ENCODE measurements around the gene STYXL2.

STYXL2 gene

DNA sequence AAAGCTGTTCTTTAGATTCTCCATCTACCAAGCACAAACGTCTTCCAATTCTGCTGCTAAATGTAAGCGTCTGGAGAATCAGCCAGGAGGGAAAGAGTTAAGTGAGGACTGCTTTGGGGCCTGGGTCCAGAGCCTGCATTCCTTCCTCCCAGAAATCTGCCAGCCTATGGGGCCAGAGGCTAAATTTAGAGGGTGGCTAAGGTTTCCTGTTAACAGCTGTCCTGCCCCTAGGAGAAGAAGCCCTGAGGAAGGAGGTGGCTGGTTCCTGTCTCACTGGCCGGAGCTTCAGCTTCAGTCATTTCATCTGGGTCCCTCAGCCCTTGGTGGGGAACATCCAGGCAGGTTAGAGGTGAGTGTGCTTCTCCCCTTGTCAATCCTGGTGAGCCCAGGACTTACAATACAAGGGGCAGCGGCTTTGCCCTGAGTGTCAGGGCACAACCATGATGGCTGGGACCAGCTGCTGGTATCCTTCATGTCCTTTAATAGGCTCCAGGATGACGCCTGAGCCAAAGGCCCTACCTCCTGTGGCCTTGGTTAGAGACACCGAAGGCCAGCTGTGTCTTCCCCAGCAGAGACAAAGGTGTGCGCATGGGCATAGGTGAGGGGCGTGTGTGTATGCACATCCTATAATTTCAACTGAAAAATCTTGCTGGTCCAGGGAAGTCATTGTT, at the start of gene STYXL2:
TSS of gene STYXL2 (plus strand) at position 230 of the 671 bp plus-strand sequence. CDS start 775 bp downstream, outside the sequence.
- H3K36me3 Mint-ChIP-seq: no peaks in the 10 kb centered on the region
- H3K4me3 Mint-ChIP-seq: no peak within 1 kb of the TSS
- H3K27me3 Mint-ChIP-seq: no peaks in the 10 kb centered on the region
- no peaks in the 10 kb centered on the region for H3K9me3 Mint-ChIP-seq
- H3K4me1 Mint-ChIP-seq: peaks cover 51% of the 10 kb centered on the region
- peak within 1 kb of the TSS; percentile 69 for H3K27ac Mint-ChIP-seq

DNA sequence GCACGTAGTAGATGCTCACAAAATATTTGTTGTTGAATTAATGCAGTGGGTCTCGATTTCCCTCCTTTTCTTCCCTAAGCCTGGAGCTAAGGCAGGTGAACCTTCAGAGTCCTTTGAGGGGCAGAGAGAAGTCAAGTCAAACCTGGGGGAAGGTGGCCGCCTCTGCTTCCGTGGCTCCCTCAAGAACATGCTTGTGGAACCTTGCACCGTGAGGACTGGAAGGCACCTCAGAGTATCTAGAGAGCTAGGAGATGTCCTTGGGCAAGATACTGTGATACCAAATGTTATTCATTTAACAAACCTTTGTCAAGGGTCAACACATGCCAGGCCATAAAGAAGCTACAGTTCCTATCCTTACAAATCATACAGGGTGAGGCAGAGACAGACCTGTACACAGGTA, 42.0 kb upstream of the STYXL2 start:
- Mint-ChIP-seq H3K4me1 (no peaks in the 10 kb centered on the region), H3K36me3 (peaks cover 11% of the 10 kb centered on the region), H3K9me3 (no peaks in the 10 kb centered on the region), H3K4me3 (no peak overlapping the region), H3K27me3 (no peaks in the 10 kb centered on the region), H3K27ac (no peak overlapping the region)

DNA sequence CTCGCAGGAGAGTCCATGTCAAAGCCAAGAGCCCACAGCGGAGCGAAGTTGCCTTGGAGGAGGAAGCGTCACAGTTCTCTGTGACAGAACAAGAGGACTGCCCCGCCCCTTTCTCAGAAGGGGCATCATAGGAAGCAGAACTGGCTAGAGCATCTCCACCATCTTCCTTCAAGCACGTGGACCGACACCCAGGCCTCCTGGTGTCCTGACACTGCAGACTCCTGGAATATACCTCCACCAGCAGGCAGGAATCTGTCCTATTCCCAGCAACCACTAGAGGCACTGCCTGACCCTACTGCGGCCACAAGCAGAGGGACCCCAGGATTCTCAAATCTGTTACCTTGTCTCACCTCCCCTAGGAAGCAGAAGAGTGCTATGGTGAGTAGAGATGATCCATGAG, 41.5 kb upstream of the STYXL2 start:
- H3K27ac Mint-ChIP-seq: no peak overlapping the region
- no peaks in the 10 kb centered on the region for H3K9me3 Mint-ChIP-seq
- no peaks in the 10 kb centered on the region for H3K27me3 Mint-ChIP-seq
- no peak overlapping the region for H3K4me3 Mint-ChIP-seq
- H3K4me1 Mint-ChIP-seq: no peaks in the 10 kb centered on the region
- H3K36me3 Mint-ChIP-seq: peaks cover 11% of the 10 kb centered on the region

DNA sequence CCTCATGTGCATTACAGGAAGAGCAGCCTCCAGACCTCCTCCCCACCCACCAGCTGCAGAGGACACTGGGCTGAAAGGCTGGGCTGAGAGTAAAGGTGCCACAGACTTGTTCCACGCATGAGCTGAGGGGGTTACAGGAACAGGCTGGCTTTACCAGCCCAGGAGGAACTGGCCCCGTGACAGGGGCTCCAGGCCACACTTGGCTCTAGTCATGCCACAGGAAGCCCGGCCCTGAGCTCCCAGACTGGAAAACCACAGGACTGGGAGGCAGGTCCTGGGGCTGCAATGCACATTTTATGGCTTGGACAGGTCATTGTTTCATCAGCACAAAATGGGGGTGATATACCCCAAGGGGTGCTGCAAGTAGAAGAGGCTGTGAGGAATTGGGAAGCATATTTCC, 39.3 kb upstream of the STYXL2 start:
- Mint-ChIP-seq H3K27ac (no peak overlapping the region), H3K27me3 (no peaks in the 10 kb centered on the region), H3K4me1 (peaks cover 8% of the 10 kb centered on the region), H3K9me3 (no peaks in the 10 kb centered on the region), H3K4me3 (no peak overlapping the region), H3K36me3 (peaks cover 11% of the 10 kb centered on the region)

DNA sequence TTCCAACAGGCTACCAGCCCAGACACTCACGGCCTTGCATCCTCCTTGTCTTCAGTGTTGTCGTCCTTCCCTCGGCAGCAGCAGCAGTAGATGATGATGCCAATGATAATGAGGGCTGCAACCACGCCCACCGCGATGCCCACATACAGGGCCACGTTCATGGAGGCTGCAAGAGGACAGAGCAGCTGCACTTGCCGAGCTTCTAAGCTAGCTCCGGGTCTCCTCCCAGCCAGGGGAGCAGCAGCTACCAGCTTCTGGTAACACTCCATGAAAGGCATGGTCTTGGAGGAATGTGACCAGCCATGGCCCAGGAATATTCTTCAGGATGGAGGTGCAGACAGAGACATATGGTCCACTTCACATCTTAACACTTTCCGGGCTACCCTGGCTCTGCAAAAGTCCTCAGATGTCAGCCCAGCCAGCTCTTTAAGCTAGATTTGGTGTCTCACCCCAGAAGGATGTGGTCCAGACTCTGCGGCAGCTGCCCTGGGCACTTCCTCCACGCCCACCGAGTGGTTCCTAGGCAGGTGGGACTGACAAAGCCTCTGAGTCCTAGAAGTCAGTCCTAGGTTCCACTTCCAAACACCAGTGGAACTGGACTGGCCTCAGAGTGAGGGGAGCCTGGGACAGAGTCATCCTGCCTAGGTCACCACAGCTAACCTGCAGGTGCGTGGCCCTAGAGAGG, 38.8 kb upstream of the STYXL2 start:
- Mint-ChIP-seq H3K9me3 (no peaks in the 10 kb centered on the region), H3K4me1 (peaks cover 9% of the 10 kb centered on the region), H3K36me3 (peaks cover 6% of the 10 kb centered on the region)

DNA sequence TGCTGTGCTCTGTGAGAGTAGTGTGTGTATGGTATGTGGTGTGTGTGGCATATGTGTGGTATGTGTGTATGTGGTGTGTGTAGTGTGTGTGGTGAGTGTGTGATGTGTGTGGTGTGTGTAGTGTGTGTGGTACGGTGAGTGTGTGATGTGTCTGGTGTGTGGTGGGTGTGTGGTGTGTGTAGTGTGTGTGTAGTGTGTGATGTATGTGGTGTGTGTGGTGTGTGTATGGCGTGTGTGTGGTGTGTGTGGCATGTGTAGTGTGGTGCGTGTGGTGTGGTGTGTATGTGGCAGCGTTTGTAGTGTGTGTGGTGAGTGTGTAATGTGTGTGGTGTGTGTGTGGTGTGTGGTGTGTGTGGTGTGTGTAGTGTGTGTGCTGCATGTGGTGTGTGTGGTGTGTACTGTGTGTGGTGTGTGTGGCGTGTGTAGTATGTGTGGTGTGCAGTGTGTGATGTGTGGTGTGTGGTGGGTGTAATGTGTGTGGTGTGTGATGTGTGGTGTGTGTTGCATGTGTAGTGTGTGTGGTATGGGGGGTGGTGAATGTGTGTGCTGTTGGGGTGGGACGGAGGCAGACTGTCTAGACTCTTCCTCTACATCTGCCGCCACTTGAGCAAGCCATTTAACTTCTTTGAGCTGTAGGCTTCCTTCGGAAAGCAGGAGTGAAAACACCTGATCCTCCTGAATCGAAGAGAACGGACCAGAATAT, 37.2 kb upstream of the STYXL2 start:
- H3K27ac Mint-ChIP-seq: no peak overlapping the region
- peaks cover 9% of the 10 kb centered on the region for H3K4me1 Mint-ChIP-seq
- no peak overlapping the region for H3K4me3 Mint-ChIP-seq
- H3K36me3 Mint-ChIP-seq: peaks cover 6% of the 10 kb centered on the region
- H3K27me3 Mint-ChIP-seq: no peaks in the 10 kb centered on the region
- H3K9me3 Mint-ChIP-seq: no peaks in the 10 kb centered on the region

More for the DNA sequence above, 38.8 kb upstream of the STYXL2 start:
- Mint-ChIP-seq H3K27me3 (no peaks in the 10 kb centered on the region), H3K27ac (no peak overlapping the region), H3K4me3 (no peak overlapping the region)

DNA sequence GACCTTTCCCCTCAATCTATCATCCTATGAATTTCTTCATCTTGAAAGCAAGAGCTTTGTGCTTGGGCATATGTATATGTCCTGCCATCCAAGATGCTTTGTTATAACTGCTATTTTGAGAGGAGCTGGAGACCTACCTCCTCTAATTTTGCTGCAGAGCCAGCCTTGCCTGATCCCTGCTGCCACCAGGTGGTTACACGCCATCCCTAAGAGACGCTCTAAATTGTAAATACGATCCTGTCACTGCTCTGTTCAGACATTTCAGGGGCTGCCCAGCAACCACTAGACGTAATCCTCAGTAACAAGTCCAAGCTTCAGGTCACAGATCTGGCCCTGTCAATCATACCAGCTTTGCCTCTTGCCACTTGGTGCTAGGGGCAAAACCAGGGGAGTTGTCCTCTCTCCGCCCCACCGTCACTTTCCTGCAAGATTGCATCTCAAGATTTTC, 36.6 kb upstream of the STYXL2 start:
- peaks cover 6% of the 10 kb centered on the region for H3K36me3 Mint-ChIP-seq
- peaks cover 9% of the 10 kb centered on the region for H3K4me1 Mint-ChIP-seq
- no peaks in the 10 kb centered on the region for H3K27me3 Mint-ChIP-seq
- H3K9me3 Mint-ChIP-seq: no peaks in the 10 kb centered on the region
- no peak overlapping the region for H3K4me3 Mint-ChIP-seq
- no peak overlapping the region for H3K27ac Mint-ChIP-seq

DNA sequence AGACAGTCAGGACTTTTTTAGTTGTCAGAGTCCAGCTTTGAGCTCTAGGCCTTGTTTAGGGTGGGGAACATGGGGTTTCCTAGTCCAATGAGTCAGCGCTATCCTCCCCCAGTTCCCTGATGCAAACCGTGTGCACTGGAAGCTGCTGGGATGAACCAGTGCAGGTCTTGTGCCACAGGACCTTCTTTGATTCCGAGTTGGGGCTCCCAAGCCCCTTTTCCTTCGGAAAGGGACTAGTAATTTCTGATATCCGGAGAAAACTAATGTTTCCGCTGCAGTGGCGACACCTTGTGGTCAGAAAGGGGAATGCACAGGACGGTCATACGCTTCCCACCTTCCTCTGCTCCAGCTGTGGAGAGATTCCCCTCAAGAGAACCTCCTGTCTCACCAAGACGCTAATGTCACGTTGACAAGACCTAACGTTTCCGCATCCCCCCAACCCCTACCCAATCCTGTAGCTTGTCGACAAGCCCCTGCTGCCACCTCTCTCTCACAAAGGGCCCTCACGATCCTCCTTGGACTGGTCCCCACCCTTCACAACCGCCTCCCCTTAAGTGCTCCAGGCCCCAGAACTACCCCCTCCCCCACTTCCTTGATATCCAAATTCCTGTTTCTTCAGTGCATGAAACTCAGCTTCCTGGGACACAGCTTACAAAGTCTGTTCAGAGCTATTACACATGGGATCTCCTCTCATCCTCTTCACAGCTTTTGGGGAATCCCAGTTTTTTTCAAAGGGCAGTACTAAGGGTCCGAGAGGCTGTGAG, 34.6 kb upstream of the STYXL2 start:
- H3K27ac Mint-ChIP-seq: no peak overlapping the region
- H3K36me3 Mint-ChIP-seq: peaks cover 1% of the 10 kb centered on the region
- no peak overlapping the region for H3K4me3 Mint-ChIP-seq
- no peaks in the 10 kb centered on the region for H3K27me3 Mint-ChIP-seq
- H3K4me1 Mint-ChIP-seq: peaks cover 9% of the 10 kb centered on the region
- H3K9me3 Mint-ChIP-seq: no peaks in the 10 kb centered on the region

DNA sequence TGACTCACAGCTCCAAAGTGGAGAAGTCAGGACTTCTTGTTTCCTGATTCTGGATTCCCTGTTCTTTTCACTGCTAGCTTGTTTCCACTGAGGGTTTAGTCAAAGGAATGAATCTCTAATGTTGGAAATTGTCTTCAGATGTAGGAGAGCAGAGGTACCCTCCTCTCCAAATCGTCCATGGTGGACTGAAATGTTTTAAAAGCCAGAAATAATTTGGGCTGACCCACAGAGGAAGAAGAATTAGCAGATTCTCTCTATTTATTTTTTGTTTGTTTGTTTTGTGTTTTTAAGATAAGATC, 34.1 kb upstream of the STYXL2 start:
- H3K9me3 Mint-ChIP-seq: no peaks in the 10 kb centered on the region
- H3K36me3 Mint-ChIP-seq: peaks cover 1% of the 10 kb centered on the region
- no peak overlapping the region for H3K4me3 Mint-ChIP-seq
- no peaks in the 10 kb centered on the region for H3K27me3 Mint-ChIP-seq
- no peak overlapping the region for H3K27ac Mint-ChIP-seq
- H3K4me1 Mint-ChIP-seq: peaks cover 9% of the 10 kb centered on the region

DNA sequence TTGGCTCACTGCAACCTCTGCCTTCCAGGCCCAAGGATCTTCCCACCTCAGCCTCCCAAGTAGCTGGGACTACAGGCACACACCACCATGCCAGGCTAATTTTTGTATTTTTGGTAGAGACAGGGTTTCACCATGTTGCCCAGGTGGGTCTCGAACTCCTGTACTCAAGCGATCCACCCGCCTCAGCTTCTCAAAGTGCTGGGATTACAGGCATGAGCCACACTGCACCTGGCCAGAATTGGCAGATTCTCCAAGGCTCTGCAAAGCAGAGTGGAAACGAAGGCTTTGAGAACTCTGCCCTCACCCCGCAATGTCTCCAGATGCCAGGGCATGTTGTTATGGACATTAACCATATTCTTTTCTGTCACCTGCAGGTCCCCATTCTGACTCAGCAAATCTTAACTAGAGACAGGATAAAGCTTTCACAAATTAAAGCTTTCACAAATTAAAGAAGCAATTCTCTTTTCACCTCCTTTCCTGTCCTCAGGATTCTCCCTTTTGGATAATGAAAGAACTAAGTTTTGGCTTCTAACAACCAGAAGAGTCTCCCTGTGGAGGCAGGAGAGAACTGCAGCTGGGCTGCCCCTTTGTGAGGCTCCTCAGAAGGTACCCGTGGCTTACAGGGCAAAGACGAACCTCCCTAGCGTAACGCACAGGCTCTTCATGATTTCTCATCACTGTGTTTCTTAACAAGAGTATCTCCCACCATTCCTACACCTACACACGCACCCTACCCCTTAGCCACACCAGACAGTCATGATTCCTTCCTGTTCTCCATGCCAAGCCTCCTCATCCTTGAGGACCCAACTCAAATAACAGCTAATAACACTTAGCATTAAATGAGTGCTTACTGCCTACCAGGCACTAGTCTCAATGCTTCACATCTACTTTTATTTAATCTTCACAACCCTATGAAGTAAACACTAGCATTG, 33.5 kb upstream of the STYXL2 start:
- Mint-ChIP-seq H3K4me3 (no peak overlapping the region), H3K27me3 (no peaks in the 10 kb centered on the region), H3K36me3 (peaks cover 1% of the 10 kb centered on the region), H3K27ac (no peak overlapping the region), H3K9me3 (no peaks in the 10 kb centered on the region), H3K4me1 (peaks cover 9% of the 10 kb centered on the region)

DNA sequence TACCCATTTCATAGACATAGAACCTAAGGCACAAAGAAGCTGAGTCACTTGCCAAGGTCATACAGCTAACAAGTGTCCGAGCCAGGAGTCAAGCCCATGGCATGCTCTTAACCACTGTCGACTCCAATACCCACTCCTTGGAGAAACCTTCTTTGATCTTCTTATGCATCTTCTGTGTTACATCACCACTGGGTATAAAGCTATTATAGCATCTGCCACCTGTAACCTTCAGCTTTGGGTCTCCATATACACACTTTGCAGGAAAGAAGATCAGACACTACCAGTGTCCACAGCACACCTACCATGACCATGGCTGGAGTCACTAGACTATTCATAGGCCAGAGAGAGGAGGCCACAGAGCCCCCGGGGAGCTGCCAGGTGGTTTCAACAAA, 32.8 kb upstream of the STYXL2 start:
- no peaks in the 10 kb centered on the region for H3K27me3 Mint-ChIP-seq
- H3K27ac Mint-ChIP-seq: no peak overlapping the region
- no peak overlapping the region for H3K4me3 Mint-ChIP-seq
- peaks cover 1% of the 10 kb centered on the region for H3K36me3 Mint-ChIP-seq
- H3K4me1 Mint-ChIP-seq: peaks cover 9% of the 10 kb centered on the region
- no peaks in the 10 kb centered on the region for H3K9me3 Mint-ChIP-seq

DNA sequence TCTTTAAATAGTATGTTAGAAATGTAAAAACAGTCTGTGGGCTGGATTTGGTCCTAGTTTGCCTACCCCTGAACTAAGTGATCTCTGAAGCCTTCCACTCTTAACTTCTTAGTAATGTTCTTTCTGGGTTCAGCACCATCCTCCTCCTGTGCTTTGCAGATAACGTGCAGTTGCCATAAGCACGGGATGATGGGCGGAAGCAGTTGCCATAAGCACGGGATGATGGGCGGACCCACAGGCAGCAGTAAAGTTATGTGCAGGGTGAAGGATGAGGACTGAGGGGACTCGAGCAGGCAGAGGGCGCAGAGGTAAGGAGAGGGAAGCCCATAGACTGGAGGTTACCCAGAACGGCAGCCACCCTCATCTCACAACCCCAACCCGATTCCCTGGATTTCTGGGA, 29.3 kb upstream of the STYXL2 start:
- Mint-ChIP-seq H3K4me1 (peaks cover under 1% of the 10 kb centered on the region), H3K4me3 (no peak overlapping the region), H3K27ac (no peak overlapping the region), H3K9me3 (no peaks in the 10 kb centered on the region), H3K27me3 (no peaks in the 10 kb centered on the region), H3K36me3 (peaks cover 1% of the 10 kb centered on the region)

DNA sequence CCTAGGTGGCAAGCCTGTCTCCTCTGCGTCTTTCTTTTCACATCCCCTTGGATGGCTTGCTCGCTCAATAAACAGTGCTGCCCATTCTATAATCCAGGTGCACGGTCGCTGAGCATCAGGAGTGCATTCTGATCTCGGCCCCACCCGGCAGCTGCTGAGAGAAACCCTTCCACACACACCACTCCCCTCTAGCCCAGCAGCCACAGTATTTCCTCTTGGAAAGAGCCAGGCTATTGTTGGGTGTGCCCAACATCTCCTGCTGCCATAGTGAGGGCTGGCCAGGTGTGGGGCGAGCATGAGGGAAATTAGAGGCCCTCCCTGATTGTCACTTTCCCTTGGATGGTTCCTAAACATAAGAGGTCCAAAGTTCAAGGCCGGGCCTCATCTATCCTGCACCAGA, 28.4 kb upstream of the STYXL2 start:
- no peaks in the 10 kb centered on the region for H3K27me3 Mint-ChIP-seq
- H3K36me3 Mint-ChIP-seq: peaks cover 1% of the 10 kb centered on the region
- H3K4me3 Mint-ChIP-seq: no peak overlapping the region
- no peaks in the 10 kb centered on the region for H3K4me1 Mint-ChIP-seq
- no peaks in the 10 kb centered on the region for H3K9me3 Mint-ChIP-seq
- H3K27ac Mint-ChIP-seq: no peak overlapping the region

DNA sequence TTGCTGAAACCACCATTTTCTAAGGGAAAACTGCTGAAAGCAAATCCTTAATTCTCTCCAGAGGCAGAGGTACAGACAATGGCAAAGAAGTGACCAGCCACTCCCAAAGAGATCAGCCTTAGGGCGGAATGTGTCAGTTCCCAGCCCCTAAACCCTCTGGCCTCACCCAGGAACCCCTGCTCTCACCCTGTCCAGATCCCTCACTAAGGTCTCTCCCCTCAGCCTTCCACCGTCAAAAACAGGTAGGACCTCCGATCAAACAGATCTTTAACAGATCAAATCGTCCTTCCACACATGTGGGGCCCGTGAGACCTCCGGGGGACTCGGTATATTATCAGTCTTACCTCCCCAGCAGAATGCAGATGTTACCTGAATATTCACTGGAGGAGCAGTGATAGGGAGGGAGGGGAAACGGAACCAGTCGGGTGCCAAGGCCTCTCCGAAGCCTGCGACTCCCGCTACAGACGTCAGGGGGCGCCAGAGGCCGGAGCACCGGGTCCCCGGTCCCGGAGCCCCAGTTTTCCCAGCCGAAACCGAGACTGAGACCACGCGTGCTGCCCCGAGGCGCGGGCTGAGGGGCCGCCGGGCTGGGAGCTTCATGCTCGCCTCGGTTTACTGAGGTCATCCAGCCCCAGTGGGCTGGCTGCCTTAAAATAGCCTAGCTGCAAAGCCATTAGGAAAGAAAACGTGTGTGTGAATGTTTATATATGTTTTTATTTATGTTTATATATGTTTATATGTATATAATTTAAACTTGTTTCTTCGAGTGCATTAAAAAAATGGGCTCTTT, 27.3 kb upstream of the STYXL2 start:
- Mint-ChIP-seq H3K36me3 (no peaks in the 10 kb centered on the region), H3K4me3 (peak overlapping the region; percentile 39), H3K27ac (no peak overlapping the region), H3K4me1 (no peaks in the 10 kb centered on the region), H3K9me3 (no peaks in the 10 kb centered on the region), H3K27me3 (no peaks in the 10 kb centered on the region)

All from activated naive CD4-positive, alpha-beta T cell treated with anti-CD3 and anti-CD28 coated beads, Interleukin-2, amount 50 U/mL, for 24 hours (primary cell).